Occipital lobe (tissue), 2 donors: ENCODE measurements around the gene SPEF2. TPM values are rescaled to one million over a fixed set of nuclear protein-coding genes. Genes with fewer than 3 reads are reported as not detected.

Source experiments
- DNase-seq: peaks from one replicate; lab custom pipeline; 2025; lab: John Stamatoyannopoulos, UW
- total RNA-seq: library from RNA; depleted of rRNA; stranded (reverse); fragments of >200 nt; gene quantifications from one replicate; pipeline ENCODE4 v1.2.3, GENCODE V29; 2014

Gene SPEF2
- total RNA-seq, 1 donor from 2014 or later = 9.0 TPM

- no peak for DNase-seq
These were observed 159.9 kb downstream of the SPEF2 start for GRCh38 chr5:35777358-35778087.

GRCh38 chr5:35778259-35778769 lies 160.7 kb downstream of the SPEF2 start:
- DNase-seq = no peak

GRCh38 chr5:35780236-35780635 lies 162.6 kb downstream of the SPEF2 start:
- no peak for DNase-seq

DNA sequence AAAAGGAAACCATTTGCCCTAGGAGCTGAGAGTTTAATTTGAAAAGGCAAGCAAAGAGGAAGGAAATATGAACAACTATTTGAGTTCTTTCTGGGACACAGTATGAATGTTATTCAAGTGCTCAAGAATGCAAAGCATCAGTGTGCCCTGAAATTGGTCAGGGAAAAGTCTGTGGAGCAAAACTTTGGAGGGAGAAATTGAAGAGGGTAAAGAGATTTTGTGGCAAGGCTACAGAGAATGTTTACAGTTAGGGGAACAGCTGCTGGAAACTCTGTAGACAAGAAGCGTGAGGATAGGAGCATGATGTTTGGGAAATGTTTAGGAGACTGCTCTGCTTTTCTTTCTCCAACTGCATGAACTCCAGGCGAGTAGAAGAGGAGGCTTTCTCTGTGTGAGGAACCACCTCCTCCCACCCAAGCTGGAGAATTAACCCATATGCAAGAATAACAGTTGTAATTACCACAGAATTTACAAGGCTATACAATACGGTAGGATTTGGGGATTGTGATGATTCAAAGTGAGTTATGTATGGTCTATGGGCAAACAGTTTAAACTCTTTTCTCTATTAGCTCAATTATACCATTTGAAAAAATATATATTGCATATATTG lies 163.6 kb downstream of the SPEF2 start:
- no peak for DNase-seq

GRCh38 chr5:35783551-35783950 lies 165.9 kb downstream of the SPEF2 start:
- no peak for DNase-seq

DNA sequence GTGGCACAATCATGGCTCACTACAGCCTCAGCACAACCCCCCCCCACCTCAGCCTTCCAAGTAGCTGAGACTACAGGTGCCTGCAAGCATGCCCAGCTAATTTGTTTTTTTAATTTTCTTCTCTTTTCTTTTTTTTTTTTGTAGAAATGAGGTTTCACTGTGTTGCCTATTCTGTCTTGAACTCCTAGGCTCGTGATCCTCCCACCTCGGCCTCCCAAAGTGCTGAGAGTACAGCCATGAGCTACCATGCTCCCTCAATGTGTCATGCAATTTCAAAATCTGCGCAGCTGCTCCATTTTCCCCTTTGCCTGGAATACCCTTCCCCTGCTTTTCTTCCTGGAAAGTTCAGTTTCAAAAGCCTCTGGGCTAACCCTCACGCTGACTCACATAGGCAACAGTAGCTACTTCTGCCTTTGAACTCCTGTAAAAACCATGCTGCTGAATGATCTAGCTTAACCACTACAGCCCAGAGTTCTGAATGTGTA lies 168.0 kb downstream of the SPEF2 start:
- no peak for DNase-seq

- no peak for DNase-seq
These were observed 171.1 kb downstream of the SPEF2 start for GRCh38 chr5:35788724-35789123.

GRCh38 chr5:35789732-35790456 lies 172.2 kb downstream of the SPEF2 start:
- DNase-seq = no peak

- DNase-seq = no peak
These were observed 172.8 kb downstream of the SPEF2 start for GRCh38 chr5:35790457-35790822.

GRCh38 chr5:35794328-35794619 lies 176.6 kb downstream of the SPEF2 start:
- DNase-seq = no peak

DNA sequence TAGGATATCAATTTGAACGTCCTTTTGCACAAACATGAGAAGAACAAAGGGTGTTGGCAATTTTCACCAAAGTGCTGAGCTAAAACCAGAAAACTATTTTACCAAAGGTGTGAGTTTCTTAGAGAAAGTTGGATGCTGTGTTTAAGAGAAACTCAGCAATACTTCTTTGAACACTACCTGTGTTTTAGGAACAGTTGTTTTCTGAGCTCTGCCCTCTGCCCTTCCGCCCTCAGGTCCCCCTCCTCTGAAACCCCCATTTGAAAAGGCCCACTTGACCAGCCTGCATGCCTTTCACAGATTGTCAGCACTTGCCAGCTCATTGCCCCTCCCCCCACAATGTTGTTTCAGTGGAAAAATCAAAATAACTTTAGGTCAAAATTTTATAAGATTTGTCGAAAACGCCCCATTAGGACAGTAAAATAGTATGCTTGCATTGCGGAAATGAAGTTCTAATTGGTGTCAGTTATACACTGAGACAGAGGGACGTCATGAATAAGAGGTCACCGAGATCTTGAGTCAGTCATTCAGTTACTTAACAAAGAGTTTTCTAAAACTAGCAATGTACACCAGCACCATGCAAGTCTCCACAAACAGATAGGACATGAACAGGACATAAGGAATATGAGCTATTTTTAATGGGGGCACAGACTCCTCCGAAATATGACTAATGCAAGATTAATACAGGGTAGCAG lies 177.2 kb downstream of the SPEF2 start:
- no peak for DNase-seq

DNA sequence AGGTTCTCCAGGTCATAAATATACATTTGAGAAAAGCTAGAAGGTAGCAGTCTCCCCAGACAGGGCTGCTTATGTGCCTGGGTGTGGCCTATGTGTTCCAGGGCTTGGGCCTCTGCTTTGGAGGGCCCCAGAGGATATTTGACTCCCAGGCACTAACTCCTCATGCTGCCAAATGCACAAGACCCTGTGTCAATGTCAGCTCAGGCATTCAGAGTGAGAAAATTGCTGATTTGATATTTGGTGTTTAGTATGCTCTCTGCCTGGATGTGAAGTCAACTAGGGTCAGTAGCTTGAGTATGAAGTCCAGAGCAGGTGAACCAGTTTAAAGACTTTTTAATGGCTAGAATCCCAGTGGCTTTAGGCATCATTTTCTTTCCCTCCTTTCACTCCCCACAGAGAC lies 181.5 kb downstream of the SPEF2 start:
- no peak for DNase-seq

DNA sequence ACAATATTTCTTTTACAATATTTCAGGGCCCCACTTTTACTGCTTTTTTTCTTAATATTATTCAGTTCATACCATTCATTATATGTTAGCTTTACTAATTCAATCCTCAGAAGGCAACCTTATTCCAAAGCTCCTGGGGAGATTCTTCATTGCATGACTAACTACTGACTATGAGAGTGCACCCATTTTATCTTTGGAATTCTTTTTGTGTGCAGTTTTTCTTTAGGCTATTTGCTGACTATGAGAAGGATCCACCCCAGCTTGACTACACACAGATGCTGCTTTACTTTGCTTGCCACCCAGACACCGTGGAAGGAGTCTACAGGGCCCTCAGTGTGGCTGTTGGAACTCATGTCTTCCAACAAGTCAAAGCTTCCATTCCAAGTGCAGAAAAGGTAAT lies 182.1 kb downstream of the SPEF2 start:
- no peak for DNase-seq

DNA sequence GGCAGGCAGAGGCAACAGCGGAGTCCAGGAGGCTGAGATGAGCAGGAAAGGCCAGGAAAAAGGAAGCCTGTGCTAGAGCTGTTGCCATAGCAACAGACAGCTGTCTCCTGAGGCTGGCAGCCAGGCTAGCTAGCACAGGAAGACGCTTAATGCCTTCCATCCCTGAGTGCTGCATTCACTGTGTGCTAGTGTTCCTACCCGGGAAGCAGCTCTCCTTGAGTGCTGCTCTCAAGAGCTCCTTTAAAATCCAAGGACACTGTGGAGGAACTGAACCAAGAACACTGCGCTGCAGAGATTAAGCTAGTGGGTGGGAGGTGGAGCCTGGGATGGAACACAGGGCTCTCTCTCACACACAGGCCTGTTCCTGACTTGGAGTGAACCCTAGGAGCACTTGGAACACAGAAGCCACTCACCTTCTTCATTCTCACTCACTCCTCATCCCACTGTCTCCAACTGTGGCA lies 185.6 kb downstream of the SPEF2 start:
- DNase-seq = peak; percentile 79

DNA sequence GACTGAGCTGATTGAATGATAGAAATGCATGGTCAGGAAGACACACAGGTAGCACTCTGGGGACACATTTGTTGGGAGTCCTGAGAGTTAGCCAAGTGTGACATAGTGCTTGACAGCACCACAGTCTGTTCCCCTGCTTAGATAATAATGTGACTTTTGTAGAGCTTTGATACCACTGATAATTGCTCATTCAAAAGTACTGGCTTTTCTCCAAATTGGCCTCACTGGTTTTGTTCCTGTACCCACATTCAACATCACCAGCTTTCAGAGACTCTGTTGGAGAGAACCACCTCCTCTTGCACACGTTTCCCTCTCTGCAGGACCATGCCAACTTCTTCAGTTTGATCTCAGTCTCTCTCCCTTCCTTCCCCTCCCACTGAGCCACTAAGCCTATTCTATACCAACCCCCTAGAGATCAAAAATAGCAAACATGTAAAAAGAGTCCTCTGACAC lies 186.6 kb downstream of the SPEF2 start:
- DNase-seq = no peak

DNA sequence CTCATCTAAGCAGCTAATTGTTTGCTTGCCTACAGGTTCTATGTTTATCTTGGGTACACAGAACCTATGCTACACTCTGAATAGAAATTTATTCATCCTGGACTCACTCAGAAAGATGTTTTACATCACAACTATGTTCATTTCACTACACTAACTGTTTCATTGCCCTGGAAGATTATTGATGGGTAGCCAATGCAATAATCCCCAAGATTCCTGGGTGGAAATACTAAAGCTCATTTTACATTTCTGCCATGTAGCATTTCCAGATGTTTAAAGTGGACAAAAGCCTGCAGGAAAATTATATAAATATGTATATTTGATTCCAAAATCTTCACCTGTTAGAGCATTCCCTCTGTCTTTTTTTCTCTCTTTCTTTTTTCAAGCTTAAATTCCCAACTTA lies 187.2 kb downstream of the SPEF2 start:
- no peak for DNase-seq

DNA sequence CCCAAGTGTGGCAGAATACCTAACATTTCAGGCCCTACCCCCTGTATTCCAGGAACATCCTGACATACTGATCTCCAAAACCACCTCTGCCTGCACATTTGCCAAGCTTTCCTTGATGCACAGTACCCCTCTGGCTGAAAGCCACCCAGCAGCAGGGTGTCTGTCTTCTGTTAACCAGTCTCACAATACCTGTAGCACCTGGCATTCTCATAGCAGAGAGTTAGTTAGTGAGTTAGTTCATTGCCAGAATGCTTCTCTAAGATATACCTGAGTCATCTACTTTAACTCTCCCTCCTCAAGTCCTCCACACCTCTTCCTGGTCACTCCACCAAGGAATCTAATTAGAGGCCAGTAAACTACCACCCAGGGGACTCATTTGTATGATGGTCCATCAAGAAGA lies 192.9 kb downstream of the SPEF2 start:
- no peak for DNase-seq

GRCh38 chr5:35811108-35811741 lies 193.6 kb downstream of the SPEF2 start:
- DNase-seq = no peak

- DNase-seq = no peak
These were observed 195.9 kb downstream of the SPEF2 start for GRCh38 chr5:35813521-35813920.

DNA sequence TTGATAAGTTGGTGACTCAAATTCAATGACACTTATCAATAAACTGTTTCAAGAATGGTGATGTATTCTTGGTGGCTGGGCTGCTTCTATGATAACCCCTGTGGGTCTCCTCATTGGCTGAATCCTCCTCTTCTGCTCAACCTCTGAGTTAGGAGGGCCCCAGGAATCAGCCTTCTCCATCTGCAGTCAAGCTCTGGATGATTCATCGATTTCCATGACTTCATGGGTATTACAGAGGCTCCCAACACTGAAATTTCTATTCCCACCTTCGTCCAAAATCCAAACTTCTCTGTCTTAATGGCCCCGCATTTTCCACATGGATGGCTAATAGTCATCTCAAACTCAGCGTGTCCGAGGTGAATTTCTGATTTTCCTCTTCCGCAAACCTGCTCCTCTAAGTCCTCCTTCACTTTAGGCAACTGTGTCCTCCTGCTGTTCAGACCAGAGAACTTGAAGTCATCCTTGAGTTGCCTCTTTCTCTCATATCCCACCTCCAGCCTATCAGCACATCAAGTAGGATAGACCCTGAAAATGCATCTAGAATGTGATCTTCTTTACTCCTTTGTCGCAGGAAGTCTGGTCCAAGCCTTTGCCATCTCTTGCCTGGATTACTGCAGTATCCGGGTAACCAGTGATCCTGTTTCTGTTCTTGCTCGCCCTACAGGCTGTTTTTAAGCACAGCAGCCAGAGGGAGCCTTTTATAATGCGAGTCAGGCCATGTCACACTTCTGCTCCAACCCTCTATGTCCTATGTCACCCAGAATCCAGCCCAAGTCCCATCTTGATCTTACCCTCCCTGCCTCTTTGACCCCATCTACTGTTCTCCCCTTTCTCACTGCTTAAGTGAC lies 197.7 kb downstream of the SPEF2 start:
- DNase-seq = no peak
